Liver (tissue), 9 donors: ENCODE results near the gene PEMT. TPM values are rescaled to one million over a fixed set of nuclear protein-coding genes. Genes with fewer than 3 reads are reported as not detected.
A peak's percentile ranks its signal among the peaks of the same experiment; 100 is the strongest.

Experiments
- DNase-seq: peaks from one replicate; pipeline ENCODE4 v3.0.0-alpha.2; 2017; ENCODE audit warnings: low spot score
- H3K27ac ChIP-seq, 2 donors: one replicate each; pipeline ENCODE4 v1.7.0; 2013; ENCODE audit warnings: inconsistent platforms in 2 of 2, low read length in 2 of 2, control low read depth in 1 of 2, low read depth in 1 of 2, mild to moderate bottlenecking in 1 of 2
- H3K27me3 ChIP-seq, 4 donors: one replicate each; pipeline versions ENCODE4 v1.6.1 to v1.7.0; 2013; ENCODE audit warnings: low read length in 3 of 4, inconsistent platforms in 1 of 4, mild to moderate bottlenecking in 1 of 4, moderate library complexity in 1 of 4; ENCODE audit not compliant: control insufficient read depth in 4 of 4, insufficient read depth in 4 of 4
- H3K36me3 ChIP-seq, 4 donors: one replicate each; pipeline versions ENCODE4 v1.6.1 to v1.7.0; 2013; ENCODE audit warnings: low read length in 3 of 4, mild to moderate bottlenecking in 3 of 4, low read depth in 1 of 4, moderate library complexity in 1 of 4; ENCODE audit not compliant: control insufficient read depth in 4 of 4, insufficient read depth in 3 of 4
- H3K4me1 ChIP-seq, 4 donors: one replicate each; pipeline versions ENCODE4 v1.6.1 to v1.7.0; 2013; ENCODE audit warnings: low read length in 3 of 4, mild to moderate bottlenecking in 3 of 4, moderate library complexity in 1 of 4; ENCODE audit not compliant: control insufficient read depth in 4 of 4, insufficient read depth in 4 of 4
- H3K4me3 ChIP-seq, 3 donors: one replicate each; pipeline versions ENCODE4 v1.6.1 to v1.7.0; 2013; ENCODE audit warnings: low read length in 3 of 3, control low read depth in 1 of 3, low read depth in 1 of 3, mild to moderate bottlenecking in 1 of 3
- H3K9ac ChIP-seq, 2 donors: one replicate each; pipeline ENCODE4 v1.7.0; 2013; ENCODE audit warnings: low read length in 2 of 2, mild to moderate bottlenecking in 2 of 2, moderate library complexity in 2 of 2, control low read depth in 1 of 2, low read depth in 1 of 2
- H3K9me3 ChIP-seq, 4 donors: one replicate each; pipeline versions ENCODE4 v1.6.1 to v1.7.0; 2013; ENCODE audit warnings: low read length in 3 of 4; ENCODE audit not compliant: control insufficient read depth in 4 of 4
- ATF3 ChIP-seq: IDR thresholded peaks from 2 replicates; pipeline ENCODE4 v1.6.1; 2016; ENCODE audit warnings: antibody characterized with exemption
- CTCF ChIP-seq: fragments of 150-350 bp; IDR thresholded peaks from 2 replicates; pipeline ENCODE4 v1.5.1; 2017; ENCODE audit warnings: improper control_type of control experiment, low read depth, low read length; ENCODE audit not compliant: missing input control
- EGR1 ChIP-seq, 2 donors: IDR thresholded peaks; 2 replicates each; pipeline ENCODE4 v1.6.1; 2016 to 2018; ENCODE audit warnings: antibody characterized with exemption in 2 of 2, low read depth in 2 of 2
- FOXA1 ChIP-seq: IDR thresholded peaks from 2 replicates; pipeline ENCODE4 v1.6.1; 2016; ENCODE audit warnings: antibody characterized with exemption
- FOXA2 ChIP-seq: IDR thresholded peaks from 2 replicates; pipeline ENCODE4 v1.6.1; 2016; ENCODE audit warnings: antibody characterized with exemption
- GABPA ChIP-seq, 2 donors: IDR thresholded peaks in 1 of 2; conservative IDR thresholded peaks in 1 of 2; 2 replicates each; pipeline ENCODE4 v1.6.1; 2016; ENCODE audit warnings: antibody characterized with exemption in 2 of 2, mild to moderate bottlenecking in 1 of 2, moderate library complexity in 1 of 2
- HNF4A ChIP-seq, 2 donors: conservative IDR thresholded peaks; 2 replicates each; pipeline ENCODE4 v1.6.1; 2016; ENCODE audit warnings: antibody characterized with exemption in 2 of 2, mild to moderate bottlenecking in 2 of 2
- HNF4G ChIP-seq: IDR thresholded peaks from 2 replicates; pipeline ENCODE4 v1.6.1; 2016; ENCODE audit warnings: antibody characterized with exemption
- JUND ChIP-seq, 2 donors: IDR thresholded peaks; 2 replicates each; pipeline ENCODE4 v1.6.1; 2016; ENCODE audit warnings: antibody characterized with exemption in 2 of 2
- NR2F2 ChIP-seq: IDR thresholded peaks from 2 replicates; pipeline ENCODE4 v1.6.1; 2016; ENCODE audit warnings: antibody characterized with exemption
- RAD21 ChIP-seq, 2 donors: IDR thresholded peaks; 2 replicates each; pipeline ENCODE4 v1.6.1; 2016; ENCODE audit warnings: antibody characterized with exemption in 2 of 2, mild to moderate bottlenecking in 2 of 2
- RXRA ChIP-seq, 2 donors: IDR thresholded peaks; 2 replicates each; pipeline ENCODE4 v1.6.1; 2017 to 2018; ENCODE audit warnings: antibody characterized with exemption in 2 of 2, mild to moderate bottlenecking in 1 of 2
- SP1 ChIP-seq: IDR thresholded peaks from 2 replicates; pipeline ENCODE4 v1.6.1; 2018; ENCODE audit warnings: antibody characterized with exemption, mild to moderate bottlenecking
- TAF1 ChIP-seq: conservative IDR thresholded peaks from 2 replicates; pipeline ENCODE4 v1.6.1; 2016; ENCODE audit warnings: antibody characterized with exemption, mild to moderate bottlenecking
- YY1 ChIP-seq: IDR thresholded peaks from 2 replicates; pipeline ENCODE4 v1.6.1; 2016; ENCODE audit warnings: antibody characterized with exemption, mild to moderate bottlenecking
- WGBS: extraction: QIAGEN DNeasy Blood & Tissue Kit; methylation state at CpG from one replicate; pipeline ENCODE4 v1.1.7; 2013; 5-methylcytosine and 5-hydroxymethylcytosine counted together
- polyA plus RNA-seq, 2 donors: library from polyadenylated mRNA; stranded (reverse) in 1 of 2; unstranded in 1 of 2; fragments of 200-250 nt in 1 of 2; fragments of >200 nt in 1 of 2; fragmentation: Nextera tagmentation in 1 of 2; extraction: Ambion mirVana in 1 of 2; gene quantifications; one replicate each; pipeline versions ENCODE4 v1.2.1 to v1.2.3, GENCODE V29; 2013 to 2015
- total RNA-seq, 2 donors: library from RNA; depleted of rRNA; stranded (reverse); fragments of >200 nt; gene quantifications; one replicate each; pipeline ENCODE4 v1.2.3, GENCODE V29; 2014
- TF ChIP-seq, protein P1 (sequence below): IDR thresholded peaks from 2 replicates; pipeline ENCODE4 v1.6.1; 2016; ENCODE audit warnings: antibody characterized with exemption
- TF ChIP-seq, protein P2 (sequence below): IDR thresholded peaks from 2 replicates; pipeline ENCODE4 v1.6.1; 2016; ENCODE audit warnings: antibody characterized with exemption
- TF ChIP-seq, protein P3 (sequence below): IDR thresholded peaks from 2 replicates; pipeline ENCODE4 v1.6.1; 2016; ENCODE audit warnings: antibody characterized with exemption, mild to moderate bottlenecking
- donor health status: healthy.
- donor health status: healthy.
- donor health status: healthy.
- donor health status: healthy.
- donor health status: healthy.

The PEMT gene
- total and polyA plus RNA-seq, 4 donors, result 64.6 to 211 (median 184) TPM

GRCh38 chr17:17538417-17539391 is 52.8 kb downstream of the PEMT start:
- no peaks in the 10 kb centered on the region for H3K9me3 ChIP-seq
- no peaks in the 10 kb centered on the region for H3K36me3 ChIP-seq
- TF ChIP-seq ATF3 (peak; percentile 36), RXRA (IDR thresholded peaks at IDR 0.05) (peak; percentile 70 to 92), JUND (IDR thresholded peaks at IDR 0.05) (peak; percentile 62 to 84), CTCF (no peak), EGR1 (IDR thresholded peaks at IDR 0.05; ENCODE audit: low read depth in 2 of 2) (peak in 1 of 2 donors; percentile 86), TAF1 (no peak), HNF4G (peak; percentile 92), SP1 (peak; percentile 98), HNF4A (conservative IDR thresholded peaks at IDR 0.05) (peak; percentile 97), NR2F2 (peak; percentile 18), YY1 (peak; percentile 95), GABPA (IDR thresholded peaks at IDR 0.05 in 1 of 2, conservative IDR thresholded peaks at IDR 0.05 in 1 of 2) (peak in 1 of 2 donors; percentile 54), FOXA1 (peak; percentile 98), RAD21 (IDR thresholded peaks at IDR 0.05) (peak; percentile 61 to 62), FOXA2 (peak; percentile 98)
- TF ChIP-seq, protein P1, sequence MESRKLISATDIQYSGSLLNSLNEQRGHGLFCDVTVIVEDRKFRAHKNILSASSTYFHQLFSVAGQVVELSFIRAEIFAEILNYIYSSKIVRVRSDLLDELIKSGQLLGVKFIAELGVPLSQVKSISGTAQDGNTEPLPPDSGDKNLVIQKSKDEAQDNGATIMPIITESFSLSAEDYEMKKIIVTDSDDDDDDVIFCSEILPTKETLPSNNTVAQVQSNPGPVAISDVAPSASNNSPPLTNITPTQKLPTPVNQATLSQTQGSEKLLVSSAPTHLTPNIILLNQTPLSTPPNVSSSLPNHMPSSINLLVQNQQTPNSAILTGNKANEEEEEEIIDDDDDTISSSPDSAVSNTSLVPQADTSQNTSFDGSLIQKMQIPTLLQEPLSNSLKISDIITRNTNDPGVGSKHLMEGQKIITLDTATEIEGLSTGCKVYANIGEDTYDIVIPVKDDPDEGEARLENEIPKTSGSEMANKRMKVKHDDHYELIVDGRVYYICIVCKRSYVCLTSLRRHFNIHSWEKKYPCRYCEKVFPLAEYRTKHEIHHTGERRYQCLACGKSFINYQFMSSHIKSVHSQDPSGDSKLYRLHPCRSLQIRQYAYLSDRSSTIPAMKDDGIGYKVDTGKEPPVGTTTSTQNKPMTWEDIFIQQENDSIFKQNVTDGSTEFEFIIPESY, result no peak
- TF ChIP-seq, protein P2, sequence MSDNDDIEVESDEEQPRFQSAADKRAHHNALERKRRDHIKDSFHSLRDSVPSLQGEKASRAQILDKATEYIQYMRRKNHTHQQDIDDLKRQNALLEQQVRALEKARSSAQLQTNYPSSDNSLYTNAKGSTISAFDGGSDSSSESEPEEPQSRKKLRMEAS, result peak; percentile 91
- TF ChIP-seq, protein P3, sequence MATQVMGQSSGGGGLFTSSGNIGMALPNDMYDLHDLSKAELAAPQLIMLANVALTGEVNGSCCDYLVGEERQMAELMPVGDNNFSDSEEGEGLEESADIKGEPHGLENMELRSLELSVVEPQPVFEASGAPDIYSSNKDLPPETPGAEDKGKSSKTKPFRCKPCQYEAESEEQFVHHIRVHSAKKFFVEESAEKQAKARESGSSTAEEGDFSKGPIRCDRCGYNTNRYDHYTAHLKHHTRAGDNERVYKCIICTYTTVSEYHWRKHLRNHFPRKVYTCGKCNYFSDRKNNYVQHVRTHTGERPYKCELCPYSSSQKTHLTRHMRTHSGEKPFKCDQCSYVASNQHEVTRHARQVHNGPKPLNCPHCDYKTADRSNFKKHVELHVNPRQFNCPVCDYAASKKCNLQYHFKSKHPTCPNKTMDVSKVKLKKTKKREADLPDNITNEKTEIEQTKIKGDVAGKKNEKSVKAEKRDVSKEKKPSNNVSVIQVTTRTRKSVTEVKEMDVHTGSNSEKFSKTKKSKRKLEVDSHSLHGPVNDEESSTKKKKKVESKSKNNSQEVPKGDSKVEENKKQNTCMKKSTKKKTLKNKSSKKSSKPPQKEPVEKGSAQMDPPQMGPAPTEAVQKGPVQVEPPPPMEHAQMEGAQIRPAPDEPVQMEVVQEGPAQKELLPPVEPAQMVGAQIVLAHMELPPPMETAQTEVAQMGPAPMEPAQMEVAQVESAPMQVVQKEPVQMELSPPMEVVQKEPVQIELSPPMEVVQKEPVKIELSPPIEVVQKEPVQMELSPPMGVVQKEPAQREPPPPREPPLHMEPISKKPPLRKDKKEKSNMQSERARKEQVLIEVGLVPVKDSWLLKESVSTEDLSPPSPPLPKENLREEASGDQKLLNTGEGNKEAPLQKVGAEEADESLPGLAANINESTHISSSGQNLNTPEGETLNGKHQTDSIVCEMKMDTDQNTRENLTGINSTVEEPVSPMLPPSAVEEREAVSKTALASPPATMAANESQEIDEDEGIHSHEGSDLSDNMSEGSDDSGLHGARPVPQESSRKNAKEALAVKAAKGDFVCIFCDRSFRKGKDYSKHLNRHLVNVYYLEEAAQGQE, result peak; percentile 90
- no peak for DNase-seq
- WGBS, result 27% methylated on average over 10 of the region's 10 CpGs
- peak overlapping the region; percentile 94 to 95 for H3K27ac ChIP-seq
- peak overlapping the region; percentile 48 to 71 for H3K9ac ChIP-seq
- no peaks in the 10 kb centered on the region for H3K27me3 ChIP-seq
- H3K4me3 ChIP-seq, result no peak overlapping the region
- H3K4me1 ChIP-seq, result peaks cover 26 to 70% (median 47%) of the 10 kb centered on the region in 4 donors
